ENCODE data around the gene WDR76. TPM values are rescaled to one million over a fixed set of nuclear protein-coding genes. Genes with fewer than 3 reads are reported as not detected.

WDR76 gene
- total RNA-seq, 1 experiment from 2014 or later: 11.5 TPM

- H3K36me3 Mint-ChIP-seq (ENCODE audit: insufficient read depth, unreplicated experiment): peaks cover 4% of the 10 kb centered on the region
- TF ChIP-seq CTCF (IDR thresholded peaks at IDR 0.05; ENCODE audit: unreplicated experiment): no peak
- no peaks in the 10 kb centered on the region for H3K27me3 Mint-ChIP-seq (ENCODE audit: unreplicated experiment)
- H3K9me3 Mint-ChIP-seq (ENCODE audit: low read depth, unreplicated experiment): no peaks in the 10 kb centered on the region
- H3K4me3 Mint-ChIP-seq (ENCODE audit: low read depth, unreplicated experiment): no peak overlapping the region
- no TSS peak for BruUV-seq (replicated peaks)
- CTCF ChIA-PET: no interaction called here
- no peak for DNase-seq
- intact Hi-C loops (cut with micrococcal nuclease; ENCODE audit: unreplicated experiment): no loop called here
- no peaks in the 10 kb centered on the region for H3K4me1 Mint-ChIP-seq (ENCODE audit: low read depth, unreplicated experiment)
- no peak overlapping the region for H3K27ac Mint-ChIP-seq (ENCODE audit: unreplicated experiment)
These were observed 18.6 kb downstream of the WDR76 start for GRCh38 chr15:43845421-43845820.

- H3K4me3 Mint-ChIP-seq (ENCODE audit: low read depth, unreplicated experiment): no peak overlapping the region
- no peaks in the 10 kb centered on the region for H3K4me1 Mint-ChIP-seq (ENCODE audit: low read depth, unreplicated experiment)
- H3K27me3 Mint-ChIP-seq (ENCODE audit: unreplicated experiment): no peaks in the 10 kb centered on the region
- TF ChIP-seq CTCF (IDR thresholded peaks at IDR 0.05; ENCODE audit: unreplicated experiment): no peak
- no peaks in the 10 kb centered on the region for H3K36me3 Mint-ChIP-seq (ENCODE audit: insufficient read depth, unreplicated experiment)
- H3K27ac Mint-ChIP-seq (ENCODE audit: unreplicated experiment): no peak overlapping the region
- CTCF ChIA-PET: no interaction called here
- intact Hi-C loops (cut with micrococcal nuclease; ENCODE audit: unreplicated experiment): no loop called here
- DNase-seq: no peak
- BruUV-seq (replicated peaks): no TSS peak
- H3K9me3 Mint-ChIP-seq (ENCODE audit: low read depth, unreplicated experiment): no peaks in the 10 kb centered on the region
These were observed 24.4 kb downstream of the WDR76 start for GRCh38 chr15:43851251-43851650.

- Mint-ChIP-seq H3K4me3 (ENCODE audit: low read depth, unreplicated experiment) (no peak overlapping the region), H3K36me3 (ENCODE audit: insufficient read depth, unreplicated experiment) (no peaks in the 10 kb centered on the region), H3K4me1 (ENCODE audit: low read depth, unreplicated experiment) (no peaks in the 10 kb centered on the region), H3K27ac (ENCODE audit: unreplicated experiment) (no peak overlapping the region), H3K27me3 (ENCODE audit: unreplicated experiment) (no peaks in the 10 kb centered on the region), H3K9me3 (ENCODE audit: low read depth, unreplicated experiment) (no peaks in the 10 kb centered on the region)
- CTCF ChIA-PET: no interaction called here
- BruUV-seq (replicated peaks): no TSS peak
- no peak for TF ChIP-seq CTCF (IDR thresholded peaks at IDR 0.05; ENCODE audit: unreplicated experiment)
- DNase-seq: no peak
- intact Hi-C loops (cut with micrococcal nuclease; ENCODE audit: unreplicated experiment): no loop called here
These were observed 25.8 kb downstream of the WDR76 start for GRCh38 chr15:43852607-43853006.

- no TSS peak for BruUV-seq (replicated peaks)
- Mint-ChIP-seq H3K36me3 (ENCODE audit: insufficient read depth, unreplicated experiment) (no peaks in the 10 kb centered on the region), H3K4me3 (ENCODE audit: low read depth, unreplicated experiment) (no peak overlapping the region), H3K27me3 (ENCODE audit: unreplicated experiment) (no peaks in the 10 kb centered on the region), H3K4me1 (ENCODE audit: low read depth, unreplicated experiment) (no peaks in the 10 kb centered on the region), H3K27ac (ENCODE audit: unreplicated experiment) (no peak overlapping the region), H3K9me3 (ENCODE audit: low read depth, unreplicated experiment) (no peaks in the 10 kb centered on the region)
- DNase-seq: no peak
- CTCF ChIA-PET: no interaction called here
- intact Hi-C loops (cut with micrococcal nuclease; ENCODE audit: unreplicated experiment): no loop called here
- TF ChIP-seq CTCF (IDR thresholded peaks at IDR 0.05; ENCODE audit: unreplicated experiment): no peak
These were observed 28.0 kb downstream of the WDR76 start for GRCh38 chr15:43854801-43855200.

Data from Calu3 (cell line).